ENCODE data around the gene ZCCHC4.

The ZCCHC4 gene

DNA sequence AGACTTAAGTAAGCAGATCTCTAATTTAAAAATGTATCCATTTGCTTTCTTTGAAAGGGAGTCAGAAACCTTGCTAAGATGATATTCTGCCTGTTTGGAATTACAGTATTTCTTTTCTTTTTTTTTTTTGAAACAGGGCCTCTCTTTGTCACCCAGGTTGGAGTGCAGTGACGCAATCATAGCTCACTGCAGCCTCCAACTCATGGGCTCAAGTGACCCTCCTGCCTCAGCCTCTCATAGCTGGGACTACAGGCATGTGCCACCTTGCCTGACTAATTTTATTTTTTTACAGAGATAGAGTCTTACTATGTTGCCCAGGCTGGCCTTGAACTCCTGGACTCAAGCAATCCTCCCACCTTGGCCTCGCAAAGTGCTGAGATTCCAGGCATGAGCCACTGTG, 104.4 kb downstream of the ZCCHC4 start:
- intact Hi-C loops (cut with DNase I): no loop called here

More for the DNA sequence above, 104.4 kb downstream of the ZCCHC4 start:
- no peak for DNase-seq

Measured in head of caudate nucleus (tissue), 42 donors.